Middle frontal gyrus (tissue), 1 donor: ENCODE measurements around the gene MICU1.
"Not testable (repeated sequence)": the region's sequence is repeated elsewhere in the genome, so short reads cannot be mapped to it uniquely, and the experiment has no call there.

Experiments used
- DNase-seq: peaks from one replicate; pipeline ENCODE4 v3.0.0-alpha.2; 2015; ENCODE audit warnings: low spot score; ENCODE audit errors: extremely low spot score

The MICU1 gene

GRCh38 chr10:72506474-72506873, 119.4 kb downstream of the MICU1 start:
- no peak for DNase-seq

GRCh38 chr10:72505435-72505834, 120.4 kb downstream of the MICU1 start:
- no peak for DNase-seq

- no peak for DNase-seq
Measured at GRCh38 chr10:72503694-72504438, 122.0 kb downstream of the MICU1 start.

GRCh38 chr10:72503241-72503640, 122.6 kb downstream of the MICU1 start:
- DNase-seq: no peak

GRCh38 chr10:72502581-72502980, 123.3 kb downstream of the MICU1 start:
- no peak for DNase-seq

GRCh38 chr10:72499701-72500100, 126.2 kb downstream of the MICU1 start:
- no peak for DNase-seq

- no peak for DNase-seq
Measured at GRCh38 chr10:72490951-72491350, 134.9 kb downstream of the MICU1 start.

- no peak for DNase-seq
Measured at GRCh38 chr10:72487521-72487920, 138.4 kb downstream of the MICU1 start.

- DNase-seq: no peak
Measured at GRCh38 chr10:72487116-72487515, 138.8 kb downstream of the MICU1 start.

GRCh38 chr10:72485701-72486100, 140.2 kb downstream of the MICU1 start:
- no peak for DNase-seq

GRCh38 chr10:72484521-72484920, 141.4 kb downstream of the MICU1 start:
- no peak for DNase-seq

- DNase-seq: no peak
Measured at GRCh38 chr10:72483471-72483870, 142.4 kb downstream of the MICU1 start.

- DNase-seq: no peak
Measured at GRCh38 chr10:72480861-72481260, 145.0 kb downstream of the MICU1 start.

- DNase-seq: no peak
Measured at GRCh38 chr10:72477463-72477862, 148.4 kb downstream of the MICU1 start.

GRCh38 chr10:72472306-72472705, 153.6 kb downstream of the MICU1 start:
- no peak for DNase-seq

GRCh38 chr10:72470666-72471065, 155.2 kb downstream of the MICU1 start:
- no peak for DNase-seq

GRCh38 chr10:72467064-72467463, 158.8 kb downstream of the MICU1 start:
- DNase-seq: not testable (repeated sequence)

GRCh38 chr10:72466018-72466417, 159.9 kb downstream of the MICU1 start:
- no peak for DNase-seq

GRCh38 chr10:72464438-72464837, 161.4 kb downstream of the MICU1 start:
- DNase-seq: no peak

GRCh38 chr10:72462261-72462660, 163.6 kb downstream of the MICU1 start:
- no peak for DNase-seq

GRCh38 chr10:72461085-72461484, 164.8 kb downstream of the MICU1 start:
- DNase-seq: no peak

GRCh38 chr10:72460284-72460876, 165.5 kb downstream of the MICU1 start:
- no peak for DNase-seq

- no peak for DNase-seq
Measured at GRCh38 chr10:72459301-72459700, 166.6 kb downstream of the MICU1 start.
